ENCODE data around the gene ZNF668.
"Not testable (repeated sequence)": the region's sequence is repeated elsewhere in the genome, so short reads cannot be mapped to it uniquely, and the experiment has no call there.

The ZNF668 gene

DNA sequence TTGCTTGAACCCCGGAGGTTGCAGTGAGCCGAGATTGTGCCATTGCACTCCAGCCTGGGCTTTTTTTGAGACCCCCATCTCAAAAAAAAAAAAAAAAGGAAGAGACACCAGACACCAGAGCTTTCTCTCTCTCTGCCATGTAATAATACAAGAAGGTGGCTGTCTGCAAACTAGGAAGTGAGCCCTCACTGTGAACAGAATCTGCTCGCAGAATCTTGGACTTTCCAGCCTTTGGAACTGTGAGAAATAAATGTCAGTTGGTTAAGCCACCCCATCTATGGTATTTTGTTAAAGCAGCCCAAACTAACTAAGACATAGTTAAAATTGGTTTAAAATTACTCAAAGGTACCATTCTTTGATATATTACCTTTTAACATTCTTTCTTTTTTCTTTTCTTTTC is 53.5 kb downstream of the ZNF668 start:
- H3K4me1 ChIP-seq (ENCODE audit: control insufficient read depth in 1 of 2, insufficient read depth in 2 of 2, low read length in 2 of 2), result no peaks in the 10 kb centered on the region
- no peak overlapping the region for H3K4me3 ChIP-seq (ENCODE audit: low read depth in 1 of 2, low read length in 2 of 2)
- H3K27ac ChIP-seq (ENCODE audit: low read length), result no peak overlapping the region
- no peaks in the 10 kb centered on the region for H3K9me3 ChIP-seq (ENCODE audit: control insufficient read depth in 1 of 2, low read length in 2 of 2)
- no peaks in the 10 kb centered on the region for H3K36me3 ChIP-seq (ENCODE audit: control insufficient read depth in 1 of 2, insufficient read depth in 2 of 2, low read length in 2 of 2)
- H3K27me3 ChIP-seq (ENCODE audit: low read depth, low read length), result no peaks in the 10 kb centered on the region

DNA sequence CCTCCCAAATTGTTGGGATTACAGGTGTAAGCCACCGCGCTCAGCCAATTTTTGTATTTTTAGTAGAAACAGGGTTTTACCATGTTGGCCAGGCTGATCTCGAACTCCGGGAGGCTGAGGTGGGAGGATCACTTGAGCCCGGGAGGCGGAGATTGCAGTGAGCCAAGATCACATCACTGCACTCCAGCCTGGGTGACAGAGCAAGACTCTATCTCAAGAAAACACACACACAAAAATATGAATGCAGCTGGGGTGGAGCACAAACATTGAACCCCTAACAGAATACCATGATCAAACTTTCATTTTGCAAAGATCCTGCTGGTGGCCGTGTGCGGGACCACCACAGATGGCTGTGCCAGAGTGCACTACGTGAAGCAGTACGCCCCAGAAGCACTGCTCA is 56.3 kb downstream of the ZNF668 start:
- not testable (repeated sequence) for H3K9me3 ChIP-seq (ENCODE audit: control insufficient read depth in 1 of 2, low read length in 2 of 2); H3K36me3 ChIP-seq (ENCODE audit: control insufficient read depth in 1 of 2, insufficient read depth in 2 of 2, low read length in 2 of 2); H3K4me3 ChIP-seq (ENCODE audit: low read depth in 1 of 2, low read length in 2 of 2); H3K4me1 ChIP-seq (ENCODE audit: control insufficient read depth in 1 of 2, insufficient read depth in 2 of 2, low read length in 2 of 2); H3K27ac ChIP-seq (ENCODE audit: low read length); H3K27me3 ChIP-seq (ENCODE audit: low read depth, low read length)

DNA sequence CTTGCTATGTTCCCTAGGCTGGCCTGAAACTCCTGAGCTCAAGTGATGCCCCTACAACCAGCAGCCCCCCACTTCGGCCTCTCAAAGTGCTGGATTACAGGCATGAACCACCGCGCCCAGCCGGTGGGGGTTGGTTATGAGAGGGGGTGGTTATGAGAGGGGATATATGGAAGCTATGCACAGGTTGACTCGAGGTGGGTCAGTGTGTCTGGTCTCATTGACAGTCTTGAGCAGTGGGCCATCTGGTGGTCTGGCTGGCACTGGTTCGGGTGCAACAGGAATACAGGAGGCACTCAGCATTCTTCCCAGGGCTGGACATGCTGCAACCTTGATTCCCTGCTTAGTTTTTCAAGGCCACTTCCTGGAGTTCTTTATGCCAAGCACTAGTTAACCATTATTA is 58.0 kb downstream of the ZNF668 start:
- Histone ChIP-seq H3K9me3 (ENCODE audit: control insufficient read depth in 1 of 2, low read length in 2 of 2) (no peaks in the 10 kb centered on the region), H3K27me3 (ENCODE audit: low read depth, low read length) (peaks cover 6% of the 10 kb centered on the region), H3K36me3 (ENCODE audit: control insufficient read depth in 1 of 2, insufficient read depth in 2 of 2, low read length in 2 of 2) (no peaks in the 10 kb centered on the region), H3K27ac (ENCODE audit: low read length) (no peak overlapping the region), H3K4me1 (ENCODE audit: control insufficient read depth in 1 of 2, insufficient read depth in 2 of 2, low read length in 2 of 2) (no peaks in the 10 kb centered on the region), H3K4me3 (ENCODE audit: low read depth in 1 of 2, low read length in 2 of 2) (no peak overlapping the region)

DNA sequence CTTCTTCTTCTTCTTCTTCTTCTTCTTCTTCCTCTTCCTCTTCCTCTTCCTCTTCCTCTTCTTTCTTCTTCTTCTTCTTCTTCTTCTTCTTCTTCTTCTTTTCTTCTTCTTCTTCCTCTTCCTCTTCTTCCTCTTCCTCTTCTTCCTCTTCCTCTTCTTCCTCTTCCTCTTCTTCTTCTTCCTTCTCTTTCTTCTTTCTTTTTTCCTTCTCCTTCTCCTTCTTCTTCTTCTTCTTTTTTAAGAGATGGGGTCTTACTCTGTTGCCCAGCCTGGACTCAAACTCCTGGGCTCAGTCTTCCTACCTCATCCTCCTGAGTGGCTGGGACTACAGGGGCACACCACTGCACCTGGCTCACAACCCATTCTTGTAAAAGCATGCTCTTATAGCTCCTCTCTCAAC is 60.7 kb downstream of the ZNF668 start:
- H3K9me3 ChIP-seq (ENCODE audit: control insufficient read depth in 1 of 2, low read length in 2 of 2); H3K36me3 ChIP-seq (ENCODE audit: control insufficient read depth in 1 of 2, insufficient read depth in 2 of 2, low read length in 2 of 2); H3K4me1 ChIP-seq (ENCODE audit: control insufficient read depth in 1 of 2, insufficient read depth in 2 of 2, low read length in 2 of 2); H3K27ac ChIP-seq (ENCODE audit: low read length); H3K4me3 ChIP-seq (ENCODE audit: low read depth in 1 of 2, low read length in 2 of 2): not testable (repeated sequence)
- H3K27me3 ChIP-seq (ENCODE audit: low read depth, low read length), result peaks cover 14% of the 10 kb centered on the region

DNA sequence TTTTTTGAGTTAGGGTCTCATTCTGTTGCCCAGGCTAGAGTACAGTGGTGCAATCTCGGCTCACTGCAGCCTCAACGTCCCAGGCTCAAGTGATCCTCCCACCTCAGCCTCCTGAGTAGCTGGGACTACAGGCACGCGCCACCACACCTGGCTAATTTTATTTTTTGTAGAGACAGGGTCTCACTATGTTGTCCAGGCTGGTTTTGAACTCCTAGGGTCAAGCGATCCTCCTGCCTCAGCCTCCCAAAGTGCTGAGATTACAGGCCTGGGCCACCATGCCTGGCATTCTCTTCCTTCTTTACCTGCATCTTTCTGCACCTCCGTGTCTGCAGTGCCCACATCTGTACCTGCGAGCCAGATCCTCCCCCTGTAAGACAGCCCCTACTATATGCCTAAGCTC is 62.2 kb downstream of the ZNF668 start:
- H3K27ac ChIP-seq (ENCODE audit: low read length); H3K36me3 ChIP-seq (ENCODE audit: control insufficient read depth in 1 of 2, insufficient read depth in 2 of 2, low read length in 2 of 2); H3K4me3 ChIP-seq (ENCODE audit: low read depth in 1 of 2, low read length in 2 of 2); H3K4me1 ChIP-seq (ENCODE audit: control insufficient read depth in 1 of 2, insufficient read depth in 2 of 2, low read length in 2 of 2); H3K9me3 ChIP-seq (ENCODE audit: control insufficient read depth in 1 of 2, low read length in 2 of 2): not testable (repeated sequence)
- H3K27me3 ChIP-seq (ENCODE audit: low read depth, low read length), result peaks cover 22% of the 10 kb centered on the region
